OCI-LY7 (cell line): Measurements from ENCODE around the gene SPATA33. TPM values are rescaled to one million over a fixed set of nuclear protein-coding genes. Genes with fewer than 3 reads are reported as not detected.

Source experiments
- BruUV-seq: library from RNA; stranded (reverse); fragments of 400-500 nt; replicated peaks from 2 replicates; lab custom pipeline; 2021; lab: Mats Ljungman, UMichigan
- CTCF ChIA-PET: fragments of 300-600 bp; sonication (Branson Sonifier 250); formaldehyde crosslinking; loops from one replicate; lab custom pipeline; 2022; ENCODE audit warnings: antibody characterized with exemption; ENCODE audit not compliant: unreplicated experiment; lab: Charles Lee
- POLR2A ChIA-PET: fragments of 300-600 bp; sonication (Branson Sonifier 250); formaldehyde crosslinking; loops from one replicate; lab custom pipeline; 2022; ENCODE audit warnings: antibody characterized with exemption; lab: Charles Lee
- DNase-seq: peaks from one replicate; pipeline ENCODE4 v3.0.0-alpha.2; 2015; ENCODE audit warnings: low spot score
- H2AFZ ChIP-seq: fragments of 200-600 bp; sonication (generic), shearing (Covaris generic); 2 replicates; pipeline ENCODE4 v1.6.1; 2014; ENCODE audit warnings: mild to moderate bottlenecking, antibody characterized with exemption, low read length, moderate library complexity
- H3K27ac ChIP-seq: fragments of 200-600 bp; sonication (generic); 2 replicates; pipeline ENCODE4 v1.5.1; 2014; ENCODE audit warnings: mixed run types, low read depth, mild to moderate bottlenecking, moderate library complexity, low read length, inconsistent platforms; ENCODE audit not compliant: poor library complexity, severe bottlenecking
- H3K36me3 ChIP-seq: fragments of 200-600 bp; sonication (generic); 2 replicates; pipeline ENCODE4 v1.6.1; 2014; ENCODE audit warnings: mild to moderate bottlenecking, antibody characterized with exemption, low read length, moderate library complexity, mixed read lengths; ENCODE audit not compliant: insufficient read depth
- H3K4me1 ChIP-seq: fragments of 200-600 bp; sonication (generic); 2 replicates; pipeline ENCODE4 v1.5.1; 2014; ENCODE audit warnings: mild to moderate bottlenecking, low read length; ENCODE audit not compliant: insufficient read depth, poor library complexity, severe bottlenecking
- H3K4me2 ChIP-seq: fragments of 200-600 bp; sonication (generic); 2 replicates; pipeline ENCODE4 v1.6.1; 2014; ENCODE audit warnings: mild to moderate bottlenecking, low read length
- H3K4me3 ChIP-seq: fragments of 200-600 bp; sonication (generic); 2 replicates; pipeline ENCODE4 v1.5.1; 2014; ENCODE audit warnings: mild to moderate bottlenecking, low read depth, low read length; ENCODE audit not compliant: poor library complexity, severe bottlenecking
- H3K79me2 ChIP-seq: fragments of 200-600 bp; sonication (generic); 2 replicates; pipeline ENCODE4 v1.6.1; 2016; ENCODE audit warnings: low read depth, mild to moderate bottlenecking, low read length, moderate library complexity, mixed read lengths; ENCODE audit not compliant: insufficient read depth
- H3K9me2 ChIP-seq: fragments of 200-600 bp; sonication (generic); 2 replicates; pipeline ENCODE4 v1.6.1; 2016; ENCODE audit warnings: mild to moderate bottlenecking, low read length, mixed read lengths; ENCODE audit not compliant: insufficient read depth
- H3K9me3 ChIP-seq: fragments of 200-600 bp; sonication (generic); 2 replicates; pipeline ENCODE4 v1.6.1; 2014; ENCODE audit warnings: mild to moderate bottlenecking, mixed run types, low read length, mixed read lengths
- H4K20me1 ChIP-seq: fragments of 200-600 bp; sonication (generic); 2 replicates; pipeline ENCODE4 v1.6.1; 2014; ENCODE audit warnings: mild to moderate bottlenecking, antibody characterized with exemption, low read length, moderate library complexity, mixed read lengths; ENCODE audit not compliant: insufficient read depth
- CTCF ChIP-seq: fragments of 200-600 bp; sonication (generic); conservative IDR thresholded peaks from 2 replicates; pipeline ENCODE4 v1.5.1; 2014; ENCODE audit warnings: mild to moderate bottlenecking, antibody characterized with exemption, low read length, moderate library complexity, mixed read lengths
- EZH2phosphoT487 ChIP-seq: fragments of 200-600 bp; sonication (generic); IDR thresholded peaks from 2 replicates; pipeline ENCODE4 v1.6.1; 2018; ENCODE audit warnings: low read depth, borderline replicate concordance, mild to moderate bottlenecking, mixed run types, antibody characterized with exemption, low read length, moderate library complexity, mixed read lengths
- intact Hi-C: fragments of 100-400 bp; cut with micrococcal nuclease; formaldehyde crosslinking; loops from one replicate; pipeline ENCODE4 v1.10.0; 2022; ENCODE audit not compliant: unreplicated experiment
- total RNA-seq, 2 experiments: library from RNA; depleted of rRNA in 1 of 2; stranded (reverse); fragments of >200 nt in 1 of 2; shearing (Covaris generic) in 1 of 2; gene quantifications; 2 replicates each; pipeline ENCODE4 v1.2.3, GENCODE V29; 2014 to 2022

Gene SPATA33
- total RNA-seq, 2 experiments from 2014 or later, result 9.4 to 17.3 TPM

GRCh38 chr16:89672177-89672941 is 14.7 kb downstream of the SPATA33 start:
- Histone ChIP-seq H3K4me1 (no peaks in the 10 kb centered on the region), H3K27ac (no peak overlapping the region), H3K9me2 (no peaks in the 10 kb centered on the region), H3K9me3 (0 out of 2 replicates have a peak, but pooled peaks cover 3% of the 10 kb centered on the region), H3K79me2 (no peaks in the 10 kb centered on the region), H3K4me3 (no peak overlapping the region), H4K20me1 (no peaks in the 10 kb centered on the region), H3K36me3 (no peaks in the 10 kb centered on the region), H2AFZ (no peak overlapping the region), H3K4me2 (no peak overlapping the region)
- BruUV-seq, result no TSS peak
- no peak for DNase-seq
- ChIA-PET CTCF (no interaction called here), POLR2A (no interaction called here)
- TF ChIP-seq EZH2phosphoT487, result no peak
- TF ChIP-seq CTCF, result no peak
- intact Hi-C loops, result no loop called here

DNA sequence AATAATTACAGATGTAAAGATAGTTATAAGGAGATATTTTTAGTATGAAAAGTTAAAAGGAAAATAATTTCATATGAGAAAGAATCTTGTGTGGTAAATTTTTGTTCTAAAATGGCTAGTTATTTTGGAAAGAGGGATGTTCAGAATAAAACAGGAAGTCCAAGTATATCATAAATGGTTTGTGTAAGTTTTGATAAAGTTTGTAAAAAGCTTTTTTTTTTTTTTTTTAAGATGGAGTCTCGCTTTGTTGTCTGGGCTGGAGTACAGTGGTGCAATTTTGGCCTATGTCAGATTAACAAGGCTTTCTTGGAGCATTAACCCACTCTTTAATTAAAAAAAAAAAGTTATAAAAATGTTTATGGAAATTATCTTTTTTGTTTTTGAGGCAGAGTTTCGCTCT is 20.6 kb downstream of the SPATA33 start:
- TF ChIP-seq EZH2phosphoT487 (no peak), CTCF (no peak)
- Histone ChIP-seq H2AFZ (no peak overlapping the region), H4K20me1 (no peaks in the 10 kb centered on the region), H3K9me3 (peaks cover 24% of the 10 kb centered on the region; the same call in 1 of the 2 replicates), H3K36me3 (no peaks in the 10 kb centered on the region; the same call in 1 of the 2 replicates), H3K4me2 (no peak overlapping the region), H3K27ac (no peak overlapping the region), H3K9me2 (no peaks in the 10 kb centered on the region), H3K79me2 (no peaks in the 10 kb centered on the region), H3K4me1 (no peaks in the 10 kb centered on the region), H3K4me3 (no peak overlapping the region)
- BruUV-seq, result no TSS peak
- DNase-seq, result peak; percentile 58
- POLR2A ChIA-PET, result no interaction called here
- intact Hi-C loops, result no loop called here
- CTCF ChIA-PET, result no interaction called here

DNA sequence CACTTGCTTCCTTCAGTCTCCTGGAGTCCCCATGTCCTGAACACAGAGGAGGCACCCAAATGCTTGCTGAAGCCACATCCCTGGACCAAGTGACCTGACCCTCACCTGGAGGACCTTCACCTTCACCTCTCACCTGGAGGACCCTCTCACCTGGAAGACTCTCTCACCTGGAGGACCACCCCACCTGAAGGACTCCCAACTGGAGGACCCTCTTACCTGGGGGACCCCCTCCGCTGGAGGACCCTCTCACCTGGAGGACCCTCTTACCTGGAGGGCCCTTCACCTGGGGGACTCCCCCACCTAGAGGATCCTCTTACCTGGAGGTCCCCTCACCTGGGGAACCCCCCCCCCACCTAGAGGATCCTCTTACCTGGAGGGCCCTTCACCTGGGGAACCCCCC is 28.3 kb downstream of the SPATA33 start:
- peak overlapping the region; percentile 100 for H3K4me2 ChIP-seq
- intact Hi-C loops, result no loop called here
- BruUV-seq, result no TSS peak
- ChIA-PET CTCF (no interaction called here), POLR2A (no interaction called here)
- H3K4me3 ChIP-seq, result peak overlapping the region; percentile 74
- no peak overlapping the region for H3K27ac ChIP-seq
- peaks cover 25% of the 10 kb centered on the region; the same call in 1 of the 2 replicates for H3K79me2 ChIP-seq
- peaks cover 13% of the 10 kb centered on the region for H3K4me1 ChIP-seq
- H4K20me1 ChIP-seq, result no peaks in the 10 kb centered on the region
- H3K36me3 ChIP-seq, result peaks cover 39% of the 10 kb centered on the region
- no peak overlapping the region for H2AFZ ChIP-seq
- DNase-seq, result no peak
- peaks cover 8% of the 10 kb centered on the region; the same call in 1 of the 2 replicates for H3K9me3 ChIP-seq
- TF ChIP-seq CTCF (no peak), EZH2phosphoT487 (no peak)
- no peaks in the 10 kb centered on the region for H3K9me2 ChIP-seq
